Caco-2 (cell line): ENCODE data around the gene SDCBP2. TPM values are rescaled to one million over a fixed set of nuclear protein-coding genes. Genes with fewer than 3 reads are reported as not detected.

ENCODE experiments used
- BruUV-seq: library from RNA; stranded (reverse); fragments of 400-500 nt; replicated peaks from 2 replicates; lab custom pipeline; 2021; lab: Mats Ljungman, UMichigan
- CTCF ChIA-PET: fragments of 300-600 bp; sonication (Branson Sonifier 250); formaldehyde crosslinking; loops from one replicate; lab custom pipeline; 2022; ENCODE audit warnings: antibody characterized with exemption; lab: Charles Lee
- POLR2A ChIA-PET: fragments of 300-600 bp; sonication (Branson Sonifier 250); formaldehyde crosslinking; loops from one replicate; lab custom pipeline; 2022; ENCODE audit warnings: antibody characterized with exemption; lab: Charles Lee
- DNase-seq, 2 experiments: peaks; one replicate each; pipeline versions ENCODE4 v3.0.0 to v3.0.0-alpha.2; 2020 to 2022
- H3K27me3 ChIP-seq: replicated peaks from 2 replicates; pipeline ENCODE4 v1.6.0; 2011; ENCODE audit warnings: low read length; ENCODE audit not compliant: control insufficient read depth, insufficient read depth
- H3K36me3 ChIP-seq: 2 replicates; pipeline ENCODE4 v1.5.1; 2011; ENCODE audit warnings: low read length; ENCODE audit not compliant: control insufficient read depth, insufficient read depth
- H3K4me1 ChIP-seq: fragments of 250-450 bp; sonication (Bioruptor Pico); 2 replicates; pipeline ENCODE4 v1.5.1; 2020; ENCODE audit warnings: mild to moderate bottlenecking
- H3K4me3 ChIP-seq: 2 replicates; pipeline ENCODE4 v1.5.1; 2011; ENCODE audit warnings: low read depth, mild to moderate bottlenecking, control low read depth, low read length
- H3K9me3 ChIP-seq: fragments of 250-450 bp; sonication (Bioruptor Pico); 2 replicates; pipeline ENCODE4 v1.5.1; 2020; ENCODE audit warnings: mild to moderate bottlenecking, moderate library complexity
- H3K27ac Mint-ChIP-seq: one replicate; pipeline ENCODE4 v1.8.0; 2022; ENCODE audit warnings: mixed read lengths; ENCODE audit not compliant: unreplicated experiment
- H3K27me3 Mint-ChIP-seq: one replicate; pipeline ENCODE4 v1.8.0; 2022; ENCODE audit warnings: mixed read lengths; ENCODE audit not compliant: insufficient read depth, unreplicated experiment
- H3K36me3 Mint-ChIP-seq: one replicate; pipeline ENCODE4 v1.8.0; 2022; ENCODE audit warnings: mild to moderate bottlenecking, mixed read lengths; ENCODE audit not compliant: insufficient read depth, unreplicated experiment
- H3K4me1 Mint-ChIP-seq: one replicate; pipeline ENCODE4 v1.8.0; 2022; ENCODE audit warnings: low read depth, mixed read lengths; ENCODE audit not compliant: unreplicated experiment
- H3K4me3 Mint-ChIP-seq: one replicate; pipeline ENCODE4 v1.8.0; 2022; ENCODE audit warnings: mild to moderate bottlenecking, moderate library complexity, mixed read lengths; ENCODE audit not compliant: unreplicated experiment
- H3K9me3 Mint-ChIP-seq: one replicate; pipeline ENCODE4 v1.8.0; 2022; ENCODE audit warnings: mixed read lengths; ENCODE audit not compliant: unreplicated experiment
- intact Hi-C: fragments of 100-400 bp; cut with micrococcal nuclease; formaldehyde crosslinking; loops from one replicate; pipeline ENCODE4 v1.10.0; 2022; ENCODE audit not compliant: unreplicated experiment
- total RNA-seq: library from RNA; stranded (reverse); gene quantifications from 2 replicates; pipeline ENCODE4 v1.2.3, GENCODE V29; 2022
- TF ChIP-seq, protein P1 (sequence below), 2 experiments: fragments of 200-600 bp in 1 of 2; IDR thresholded peaks; 1 replicate in 1 of 2; 2 replicates in 1 of 2; pipeline versions ENCODE4 v1.5.1 to v1.8.0; 2011 to 2022; ENCODE audit warnings: antibody characterized with exemption in 1 of 2, control low read depth in 1 of 2, inconsistent platforms in 1 of 2, low read depth in 1 of 2, low read length in 1 of 2, mild to moderate bottlenecking in 1 of 2, moderate library complexity in 1 of 2; ENCODE audit not compliant: insufficient read depth in 1 of 2, severe bottlenecking in 1 of 2, unreplicated experiment in 1 of 2

SDCBP2 gene
- total RNA-seq, 1 experiment from 2014 or later, result 2.0 TPM

DNA sequence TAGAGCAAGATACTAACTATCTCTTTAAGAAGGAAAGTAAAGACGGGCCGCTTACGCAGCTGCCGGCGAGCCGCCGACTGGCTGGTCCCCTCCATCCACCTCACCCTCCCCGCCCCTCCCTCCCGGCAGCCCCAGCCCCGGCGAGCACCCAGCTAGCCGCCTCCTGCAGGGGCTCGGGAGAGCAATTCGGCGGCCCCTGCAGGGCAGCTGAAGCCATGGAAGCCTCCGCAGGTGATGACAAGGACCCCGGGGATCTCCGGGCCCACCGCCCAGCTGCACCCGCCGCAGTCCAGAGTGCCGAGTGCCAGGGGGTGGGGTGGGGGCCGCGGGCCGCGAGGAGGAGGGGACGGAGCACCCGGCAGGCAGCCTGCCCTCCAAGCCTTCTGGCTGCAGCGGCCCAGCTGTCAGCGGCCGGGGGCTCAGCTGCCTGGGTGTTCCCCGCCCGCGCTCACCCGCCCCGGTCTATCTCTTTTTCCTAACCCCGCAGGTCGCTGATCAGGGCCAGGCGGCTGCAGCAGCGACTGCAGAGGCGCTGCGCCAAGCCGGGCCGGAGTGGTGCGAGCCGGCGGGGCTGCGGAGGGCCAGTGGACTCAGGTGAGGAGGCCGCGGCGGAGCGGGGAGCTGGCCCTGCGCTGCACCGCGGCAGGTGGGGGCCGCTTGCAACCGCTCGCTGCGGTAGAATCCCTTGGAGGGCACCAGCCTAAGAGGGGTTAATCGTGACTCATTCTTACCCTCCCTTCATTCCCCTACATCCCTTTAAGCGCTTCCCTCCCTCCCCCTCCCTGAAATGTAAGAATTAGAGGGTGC lies 62.6 kb downstream of the SDCBP2 start, which contains the start of gene SNPH:
TSS of gene SNPH (plus strand) at position 128 of the 807 bp plus-strand sequence. CDS start 29,946 bp downstream, outside the sequence.
- TF ChIP-seq, protein P1, sequence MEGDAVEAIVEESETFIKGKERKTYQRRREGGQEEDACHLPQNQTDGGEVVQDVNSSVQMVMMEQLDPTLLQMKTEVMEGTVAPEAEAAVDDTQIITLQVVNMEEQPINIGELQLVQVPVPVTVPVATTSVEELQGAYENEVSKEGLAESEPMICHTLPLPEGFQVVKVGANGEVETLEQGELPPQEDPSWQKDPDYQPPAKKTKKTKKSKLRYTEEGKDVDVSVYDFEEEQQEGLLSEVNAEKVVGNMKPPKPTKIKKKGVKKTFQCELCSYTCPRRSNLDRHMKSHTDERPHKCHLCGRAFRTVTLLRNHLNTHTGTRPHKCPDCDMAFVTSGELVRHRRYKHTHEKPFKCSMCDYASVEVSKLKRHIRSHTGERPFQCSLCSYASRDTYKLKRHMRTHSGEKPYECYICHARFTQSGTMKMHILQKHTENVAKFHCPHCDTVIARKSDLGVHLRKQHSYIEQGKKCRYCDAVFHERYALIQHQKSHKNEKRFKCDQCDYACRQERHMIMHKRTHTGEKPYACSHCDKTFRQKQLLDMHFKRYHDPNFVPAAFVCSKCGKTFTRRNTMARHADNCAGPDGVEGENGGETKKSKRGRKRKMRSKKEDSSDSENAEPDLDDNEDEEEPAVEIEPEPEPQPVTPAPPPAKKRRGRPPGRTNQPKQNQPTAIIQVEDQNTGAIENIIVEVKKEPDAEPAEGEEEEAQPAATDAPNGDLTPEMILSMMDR (IDR thresholded peaks at IDR 0.05; ENCODE audit: insufficient read depth in 1 of 2, low read depth in 1 of 2, low read length in 1 of 2, severe bottlenecking in 1 of 2, unreplicated experiment in 1 of 2), result no peak
- no peaks in the 10 kb centered on the region for H3K4me1 Mint-ChIP-seq
- Histone ChIP-seq H3K9me3 (peaks cover 7% of the 10 kb centered on the region; the same call in 1 of the 2 replicates), H3K4me1 (no peaks in the 10 kb centered on the region), H3K36me3 (no peaks in the 10 kb centered on the region), H3K4me3 (peak within 1 kb of the TSS; percentile 61), H3K27me3 (no peaks in the 10 kb centered on the region)
- peaks cover 6% of the 10 kb centered on the region for H3K27me3 Mint-ChIP-seq
- ChIA-PET CTCF (interaction anchor here (1.2 kb wide), 1 partner anchor 238 kb away, joined by 4 read pairs; no protein-coding TSS in a partner anchor), POLR2A (interaction anchor here (0.6 to 1.3 kb wide), 2 partner anchors 59 to 183 kb away, joined by 3 to 4 read pairs; no protein-coding TSS in a partner anchor)
- peak; percentile 55 to 62 for DNase-seq
- H3K9me3 Mint-ChIP-seq, result no peaks in the 10 kb centered on the region
- no peak within 1 kb of the TSS for H3K27ac Mint-ChIP-seq
- intact Hi-C loops, result no loop called here
- H3K4me3 Mint-ChIP-seq, result peak within 1 kb of the TSS; percentile 70
- no peaks in the 10 kb centered on the region for H3K36me3 Mint-ChIP-seq
- no TSS peak for BruUV-seq

DNA sequence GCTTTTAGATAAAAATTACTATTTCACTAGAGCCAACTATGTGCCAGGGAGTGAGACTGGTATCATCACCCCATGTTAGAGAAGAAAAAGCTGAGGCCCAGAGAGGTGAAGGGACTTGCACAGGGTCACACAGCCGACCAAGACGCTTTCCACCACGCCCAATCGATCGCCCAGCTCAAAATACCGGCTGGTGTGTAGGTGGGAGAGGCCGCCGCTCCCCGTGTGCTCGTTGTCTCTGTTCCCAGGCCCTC lies 63.1 kb downstream of the SDCBP2 start:
- TF ChIP-seq, protein P1 (IDR thresholded peaks at IDR 0.05; ENCODE audit: insufficient read depth in 1 of 2, low read depth in 1 of 2, low read length in 1 of 2, severe bottlenecking in 1 of 2, unreplicated experiment in 1 of 2), result no peak
- Histone ChIP-seq H3K9me3 (peaks cover 7% of the 10 kb centered on the region; the same call in 1 of the 2 replicates), H3K36me3 (no peaks in the 10 kb centered on the region), H3K4me1 (no peaks in the 10 kb centered on the region), H3K27me3 (no peaks in the 10 kb centered on the region), H3K4me3 (peak overlapping the region; percentile 61)
- Mint-ChIP-seq H3K36me3 (no peaks in the 10 kb centered on the region), H3K9me3 (no peaks in the 10 kb centered on the region), H3K27ac (no peak overlapping the region), H3K27me3 (peaks cover 6% of the 10 kb centered on the region), H3K4me3 (peak overlapping the region; percentile 70), H3K4me1 (no peaks in the 10 kb centered on the region)
- POLR2A ChIA-PET, result interaction anchor here (0.5 to 1.3 kb wide), 3 partner anchors 60 to 1212 kb away, joined by 3 to 4 read pairs (median 3); no protein-coding TSS in a partner anchor
- no TSS peak for BruUV-seq
- CTCF ChIA-PET, result no interaction called here
- DNase-seq, result no peak
- intact Hi-C loops, result no loop called here

DNA sequence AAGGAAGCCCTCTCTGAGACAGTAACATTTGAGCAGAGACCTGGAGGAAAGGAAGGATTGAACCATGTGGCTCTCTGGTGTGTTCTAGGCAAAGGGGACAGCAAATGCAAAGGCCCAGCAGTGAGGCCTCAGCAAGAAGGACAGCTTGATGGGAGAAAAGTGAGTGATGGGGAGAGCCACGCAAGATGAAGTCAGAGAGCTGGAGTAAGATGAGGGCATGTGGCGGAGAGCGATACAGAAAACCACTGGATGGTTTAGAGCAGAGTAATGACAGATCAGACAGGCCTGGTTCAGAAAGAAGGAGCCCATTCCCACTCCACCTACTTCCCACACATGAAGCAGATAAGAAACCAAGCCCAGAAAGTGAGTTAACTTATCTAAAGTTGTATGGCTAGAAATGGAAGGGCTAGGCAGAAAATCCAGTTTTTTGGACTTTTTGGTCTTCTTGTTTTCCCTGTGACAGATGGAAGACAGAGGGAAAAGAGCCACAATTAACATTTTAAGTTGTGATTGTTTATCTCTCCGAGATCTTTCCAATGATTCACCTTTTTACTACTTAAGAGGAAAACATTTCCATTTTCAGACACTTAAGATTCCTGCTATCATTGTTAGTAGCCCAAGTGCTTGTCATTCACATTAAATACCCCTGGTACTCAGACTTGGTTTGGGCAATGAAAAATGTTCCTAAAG lies 63.6 kb downstream of the SDCBP2 start:
- Mint-ChIP-seq H3K27me3 (peaks cover 6% of the 10 kb centered on the region), H3K4me3 (peak overlapping the region; percentile 70), H3K4me1 (no peaks in the 10 kb centered on the region), H3K27ac (no peak overlapping the region), H3K9me3 (no peaks in the 10 kb centered on the region), H3K36me3 (no peaks in the 10 kb centered on the region)
- CTCF ChIA-PET, result no interaction called here
- POLR2A ChIA-PET, result interaction anchor here (0.5 to 1.3 kb wide), 2 partner anchors 60 to 1212 kb away, joined by 3 read pairs; no protein-coding TSS in a partner anchor
- Histone ChIP-seq H3K4me1 (no peaks in the 10 kb centered on the region), H3K27me3 (no peaks in the 10 kb centered on the region), H3K9me3 (peaks cover 7% of the 10 kb centered on the region; the same call in 1 of the 2 replicates), H3K4me3 (no peak overlapping the region), H3K36me3 (no peaks in the 10 kb centered on the region)
- intact Hi-C loops, result no loop called here
- DNase-seq, result no peak
- TF ChIP-seq, protein P1 (IDR thresholded peaks at IDR 0.05; ENCODE audit: insufficient read depth in 1 of 2, low read depth in 1 of 2, low read length in 1 of 2, severe bottlenecking in 1 of 2, unreplicated experiment in 1 of 2), result no peak
- no TSS peak for BruUV-seq
